Tibial artery (tissue), 4 donors: ENCODE data around the gene MFRP.

Experiments
- DNase-seq, 2 donors: peaks; one replicate each; pipeline ENCODE4 v3.0.0-alpha.2; 2019
- H3K27ac ChIP-seq, 2 donors: fragments of 200-600 bp; sonication (generic) in 1 of 2; 1 replicate in 1 of 2; 2 replicates in 1 of 2; pipeline ENCODE4 v1.5.1; 2018 to 2019; ENCODE audit warnings: mild to moderate bottlenecking in 1 of 2
- H3K27me3 ChIP-seq, 2 donors: fragments of 200-600 bp; sonication (generic) in 1 of 2; one replicate each; pipeline versions ENCODE4 v1.5.1 to v1.6.0; 2016 to 2019
- H3K36me3 ChIP-seq, 3 donors: fragments of 200-600 bp; sonication (generic) in 2 of 3; one replicate each; pipeline ENCODE4 v1.5.1; 2016 to 2019; ENCODE audit warnings: mild to moderate bottlenecking in 2 of 3
- H3K4me1 ChIP-seq, 4 donors: fragments of 200-600 bp; sonication (generic) in 2 of 4; 1 replicate in 3 of 4; 2 replicates in 1 of 4; pipeline ENCODE4 v1.5.1; 2016 to 2019
- H3K4me3 ChIP-seq, 2 donors: fragments of 200-600 bp; sonication (generic) in 1 of 2; 1 replicate in 1 of 2; 2 replicates in 1 of 2; pipeline ENCODE4 v1.5.1; 2018 to 2019; ENCODE audit warnings: mild to moderate bottlenecking in 2 of 2
- H3K9me3 ChIP-seq, 3 donors: fragments of 200-600 bp; sonication (generic) in 1 of 3; one replicate each; pipeline ENCODE4 v1.5.1; 2016 to 2019
- intact Hi-C: fragments of 100-400 bp; cut with DNase I; formaldehyde crosslinking; loops from one replicate; pipeline ENCODE4 v1.15.0; 2023; ENCODE audit warnings: low total_unique reads
- TF ChIP-seq, protein P1 (sequence below), 2 experiments: fragments of 200-600 bp in 1 of 2; fragments of 450-650 bp in 1 of 2; IDR thresholded peaks; one replicate each; pipeline ENCODE4 v1.5.1; 2017 to 2019; ENCODE audit warnings: antibody characterized with exemption in 2 of 2, mild to moderate bottlenecking in 1 of 2, moderate library complexity in 1 of 2

Gene MFRP

DNA sequence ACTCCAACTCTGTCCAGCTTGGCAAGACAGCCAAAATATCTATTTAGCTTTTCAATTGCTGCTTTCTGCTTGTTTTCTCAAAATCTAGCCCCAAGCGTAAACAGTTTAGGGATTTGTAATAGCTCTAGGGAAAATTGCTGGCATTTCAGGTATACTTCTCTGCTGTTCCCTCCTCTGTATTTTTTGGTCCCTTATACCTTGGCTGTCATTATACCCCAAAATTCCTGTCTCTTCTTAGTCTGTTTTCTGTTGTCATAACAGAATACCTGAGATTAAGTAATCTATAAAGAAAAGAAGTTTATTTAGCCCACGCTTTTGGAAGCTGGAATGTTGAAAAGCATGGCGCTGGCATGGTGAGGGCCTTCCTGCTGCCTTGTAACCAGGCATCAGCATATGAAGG is 53.0 kb downstream of the MFRP start:
- TF ChIP-seq, protein P1, sequence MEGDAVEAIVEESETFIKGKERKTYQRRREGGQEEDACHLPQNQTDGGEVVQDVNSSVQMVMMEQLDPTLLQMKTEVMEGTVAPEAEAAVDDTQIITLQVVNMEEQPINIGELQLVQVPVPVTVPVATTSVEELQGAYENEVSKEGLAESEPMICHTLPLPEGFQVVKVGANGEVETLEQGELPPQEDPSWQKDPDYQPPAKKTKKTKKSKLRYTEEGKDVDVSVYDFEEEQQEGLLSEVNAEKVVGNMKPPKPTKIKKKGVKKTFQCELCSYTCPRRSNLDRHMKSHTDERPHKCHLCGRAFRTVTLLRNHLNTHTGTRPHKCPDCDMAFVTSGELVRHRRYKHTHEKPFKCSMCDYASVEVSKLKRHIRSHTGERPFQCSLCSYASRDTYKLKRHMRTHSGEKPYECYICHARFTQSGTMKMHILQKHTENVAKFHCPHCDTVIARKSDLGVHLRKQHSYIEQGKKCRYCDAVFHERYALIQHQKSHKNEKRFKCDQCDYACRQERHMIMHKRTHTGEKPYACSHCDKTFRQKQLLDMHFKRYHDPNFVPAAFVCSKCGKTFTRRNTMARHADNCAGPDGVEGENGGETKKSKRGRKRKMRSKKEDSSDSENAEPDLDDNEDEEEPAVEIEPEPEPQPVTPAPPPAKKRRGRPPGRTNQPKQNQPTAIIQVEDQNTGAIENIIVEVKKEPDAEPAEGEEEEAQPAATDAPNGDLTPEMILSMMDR (IDR thresholded peaks at IDR 0.05) = no peak
- intact Hi-C loops = no loop called here
- no peak overlapping the region for H3K4me3 ChIP-seq
- H3K4me1 ChIP-seq = peaks cover 0 to 9% (median 7%) of the 10 kb centered on the region in 4 donors
- peaks cover 14 to 56% (median 41%) of the 10 kb centered on the region in 3 donors for H3K36me3 ChIP-seq
- peaks cover 0 to 7% (median 0%) of the 10 kb centered on the region in 3 donors for H3K9me3 ChIP-seq
- H3K27me3 ChIP-seq = no peaks in the 10 kb centered on the region
- H3K27ac ChIP-seq = no peak overlapping the region
- no peak for DNase-seq

DNA sequence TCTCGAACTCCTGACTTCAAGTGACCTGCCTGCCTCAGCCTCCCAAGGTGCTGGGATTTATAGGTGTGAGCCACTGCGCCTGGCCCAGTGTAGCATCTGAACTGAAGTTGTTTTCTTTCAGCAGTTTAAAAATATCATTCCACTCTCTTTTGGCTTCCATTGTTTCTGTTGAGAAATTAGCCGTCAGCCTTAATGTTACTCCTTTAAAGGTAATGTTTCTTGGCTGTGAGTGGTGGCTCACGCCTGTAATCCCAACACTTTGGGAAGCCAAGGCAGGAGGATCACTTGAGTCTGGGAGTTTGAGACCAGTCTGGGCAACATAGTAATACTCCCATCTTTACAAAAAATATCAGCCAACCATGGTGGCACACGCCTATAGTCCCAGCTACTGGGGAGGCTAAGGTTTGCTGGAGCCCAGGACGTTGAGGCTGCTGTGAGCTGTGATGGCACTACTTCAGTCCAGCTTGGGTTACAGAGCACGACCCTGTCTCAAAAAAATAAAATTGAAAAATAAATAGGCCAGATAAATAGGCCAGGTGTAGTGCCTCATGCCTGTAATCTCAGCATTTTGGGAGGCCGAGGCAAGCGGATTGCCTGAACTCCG is 55.5 kb downstream of the MFRP start:
- peaks cover 23 to 59% (median 45%) of the 10 kb centered on the region in 3 donors for H3K36me3 ChIP-seq
- H3K27ac ChIP-seq = no peak overlapping the region
- no peaks in the 10 kb centered on the region for H3K4me1 ChIP-seq
- H3K9me3 ChIP-seq = peaks cover 0 to 7% (median 0%) of the 10 kb centered on the region in 3 donors
- no peak for DNase-seq
- H3K27me3 ChIP-seq = no peaks in the 10 kb centered on the region
- intact Hi-C loops = no loop called here
- TF ChIP-seq, protein P1 (IDR thresholded peaks at IDR 0.05) = no peak
- H3K4me3 ChIP-seq = no peak overlapping the region
